ENCODE data around the gene CHRD.

CHRD gene

DNA sequence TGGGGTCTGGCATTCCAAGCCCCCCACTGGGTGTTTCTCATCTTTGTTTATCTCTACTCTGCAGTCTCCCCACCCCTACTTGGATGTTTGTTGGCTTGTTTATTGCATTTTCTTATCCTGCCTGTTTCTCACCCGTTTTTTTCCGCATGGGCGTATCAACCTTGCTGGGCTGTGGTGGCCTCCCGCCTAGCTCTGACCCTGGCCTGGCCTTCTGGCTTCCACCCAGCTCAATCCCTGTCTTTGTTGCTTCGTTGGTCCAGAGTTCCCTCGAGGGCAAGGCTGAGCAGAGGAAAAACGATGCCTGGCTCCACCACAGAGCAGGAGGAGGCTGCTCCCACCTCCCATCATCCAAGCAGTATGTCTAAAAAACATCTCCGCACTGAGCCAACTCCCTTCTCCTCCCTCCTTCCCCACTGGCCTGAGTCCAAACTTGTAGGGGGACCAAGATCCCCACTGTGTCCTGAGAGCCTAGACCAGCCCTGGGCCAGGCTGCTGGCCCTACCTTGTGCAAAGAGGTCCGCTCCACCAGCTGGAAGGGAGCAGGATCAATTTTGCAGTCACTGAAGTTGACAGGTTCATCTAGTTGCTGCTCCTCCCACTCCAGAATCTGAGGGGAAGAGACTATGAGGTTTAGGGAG is 28.2 kb upstream of the CHRD start:
- in situ Hi-C loops (cut with HindIII; ENCODE audit: low pct_unique_long_range_greater_than_20kb, low sequenced_read_pairs), result no loop called here
- DNase-seq (ENCODE audit: low read depth in 1 of 2, low spot score in 1 of 2), result no peak
- no peak for TF ChIP-seq JUND (IDR thresholded peaks at IDR 0.05; ENCODE audit: low read depth)

DNA sequence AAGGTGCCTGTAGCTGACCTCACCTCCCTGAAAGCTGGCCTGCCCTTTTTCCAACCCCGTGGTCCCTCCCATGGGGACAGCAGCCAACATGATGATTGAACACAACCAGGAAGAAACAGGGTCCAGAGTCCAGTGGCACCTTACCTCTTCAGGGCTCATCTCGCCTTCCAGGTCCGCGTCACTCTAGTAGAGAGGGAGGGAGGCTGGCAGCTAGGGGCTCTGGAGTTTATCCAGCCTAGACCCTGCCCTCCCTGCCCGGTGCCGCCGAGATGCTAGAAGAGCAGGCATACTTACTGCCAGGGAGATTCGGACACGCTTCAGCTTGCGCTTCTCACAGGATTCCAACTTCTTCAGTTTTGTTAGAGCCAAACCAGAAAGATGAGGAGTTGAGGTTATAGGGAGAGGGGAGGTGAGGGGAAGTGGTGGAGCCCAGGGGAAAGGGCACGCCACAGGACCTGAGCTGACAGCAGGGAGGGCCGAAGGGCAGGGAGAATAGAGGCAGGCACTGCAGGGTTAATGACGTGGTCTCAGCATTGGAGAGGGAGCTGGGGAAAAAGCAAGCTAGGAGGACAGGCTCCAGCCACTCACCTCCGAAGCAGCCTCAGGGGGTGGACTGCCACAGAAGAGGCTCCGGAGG is 27.6 kb upstream of the CHRD start:
- DNase-seq (ENCODE audit: low read depth in 1 of 2, low spot score in 1 of 2), result no peak
- in situ Hi-C loops (cut with HindIII; ENCODE audit: low pct_unique_long_range_greater_than_20kb, low sequenced_read_pairs), result no loop called here
- TF ChIP-seq JUND (IDR thresholded peaks at IDR 0.05; ENCODE audit: low read depth), result no peak

GRCh38 chr3:184352897-184353545 is 26.8 kb upstream of the CHRD start:
- no peak for TF ChIP-seq JUND (IDR thresholded peaks at IDR 0.05; ENCODE audit: low read depth)
- in situ Hi-C loops (cut with HindIII; ENCODE audit: low pct_unique_long_range_greater_than_20kb, low sequenced_read_pairs), result no loop called here
- DNase-seq (ENCODE audit: low read depth in 1 of 2, low spot score in 1 of 2), result no peak

GRCh38 chr3:184353546-184353941 is 26.3 kb upstream of the CHRD start:
- no peak for TF ChIP-seq JUND (IDR thresholded peaks at IDR 0.05; ENCODE audit: low read depth)
- in situ Hi-C loops (cut with HindIII; ENCODE audit: low pct_unique_long_range_greater_than_20kb, low sequenced_read_pairs), result no loop called here
- no peak for DNase-seq (ENCODE audit: low read depth in 1 of 2, low spot score in 1 of 2)

- in situ Hi-C loops (cut with HindIII; ENCODE audit: low pct_unique_long_range_greater_than_20kb, low sequenced_read_pairs), result no loop called here
- no peak for TF ChIP-seq JUND (IDR thresholded peaks at IDR 0.05; ENCODE audit: low read depth)
- DNase-seq (ENCODE audit: low read depth in 1 of 2, low spot score in 1 of 2), result peak; percentile 67 to 85
These were observed 25.6 kb upstream of the CHRD start for GRCh38 chr3:184354121-184354728.

GRCh38 chr3:184354754-184355153 is 25.1 kb upstream of the CHRD start:
- no peak for DNase-seq (ENCODE audit: low read depth in 1 of 2, low spot score in 1 of 2)
- in situ Hi-C loops (cut with HindIII; ENCODE audit: low pct_unique_long_range_greater_than_20kb, low sequenced_read_pairs), result no loop called here
- TF ChIP-seq JUND (IDR thresholded peaks at IDR 0.05; ENCODE audit: low read depth), result no peak

- in situ Hi-C loops (cut with HindIII; ENCODE audit: low pct_unique_long_range_greater_than_20kb, low sequenced_read_pairs), result no loop called here
- no peak for TF ChIP-seq JUND (IDR thresholded peaks at IDR 0.05; ENCODE audit: low read depth)
- no peak for DNase-seq (ENCODE audit: low read depth in 1 of 2, low spot score in 1 of 2)
These were observed 24.4 kb upstream of the CHRD start for GRCh38 chr3:184355261-184356040.

DNA sequence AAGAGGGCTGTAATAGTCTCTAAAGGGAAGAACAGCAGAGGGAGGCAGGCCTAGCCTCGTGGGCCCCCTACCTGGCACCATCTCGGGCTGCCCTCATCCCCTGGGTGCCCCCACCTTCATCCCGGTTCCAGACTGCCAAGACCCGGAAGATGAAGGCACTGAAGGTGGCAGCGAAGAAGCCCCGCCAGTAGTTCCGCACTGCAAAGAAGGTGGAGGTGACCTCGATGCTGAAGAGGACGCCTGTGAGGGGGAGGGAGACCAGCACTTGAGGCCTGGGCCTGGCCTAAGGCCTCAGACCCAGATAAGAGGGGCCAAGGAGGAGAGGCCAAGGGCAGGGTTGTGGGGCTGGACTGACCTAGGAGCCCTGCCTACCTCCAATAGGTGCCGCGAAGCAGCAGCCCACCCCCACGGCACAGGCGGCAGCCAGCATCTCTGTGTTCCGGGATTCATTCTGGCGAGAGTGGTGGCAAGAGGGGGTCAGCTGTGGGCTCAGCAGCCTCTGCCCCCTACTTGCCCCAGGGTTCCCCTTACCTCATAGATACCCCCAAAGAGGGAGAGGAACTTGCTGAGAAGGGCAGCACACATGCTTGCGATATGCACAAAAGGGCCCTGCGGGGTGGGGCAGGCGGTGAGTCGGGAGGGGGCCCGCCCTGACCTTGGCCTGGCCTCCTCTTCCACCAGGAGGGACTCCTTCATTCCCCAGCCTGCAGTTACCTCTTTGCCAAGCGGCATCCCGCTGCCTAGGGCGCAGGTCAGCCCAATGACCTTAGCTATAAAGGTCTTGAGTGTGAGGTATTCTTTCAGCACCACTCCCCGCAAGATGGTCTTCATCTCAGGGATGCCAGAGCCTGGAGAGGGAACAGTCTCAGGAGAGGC is 22.4 kb upstream of the CHRD start:
- TF ChIP-seq JUND (IDR thresholded peaks at IDR 0.05; ENCODE audit: low read depth), result no peak
- no peak for DNase-seq (ENCODE audit: low read depth in 1 of 2, low spot score in 1 of 2)
- in situ Hi-C loops (cut with HindIII; ENCODE audit: low pct_unique_long_range_greater_than_20kb, low sequenced_read_pairs), result no loop called here

DNA sequence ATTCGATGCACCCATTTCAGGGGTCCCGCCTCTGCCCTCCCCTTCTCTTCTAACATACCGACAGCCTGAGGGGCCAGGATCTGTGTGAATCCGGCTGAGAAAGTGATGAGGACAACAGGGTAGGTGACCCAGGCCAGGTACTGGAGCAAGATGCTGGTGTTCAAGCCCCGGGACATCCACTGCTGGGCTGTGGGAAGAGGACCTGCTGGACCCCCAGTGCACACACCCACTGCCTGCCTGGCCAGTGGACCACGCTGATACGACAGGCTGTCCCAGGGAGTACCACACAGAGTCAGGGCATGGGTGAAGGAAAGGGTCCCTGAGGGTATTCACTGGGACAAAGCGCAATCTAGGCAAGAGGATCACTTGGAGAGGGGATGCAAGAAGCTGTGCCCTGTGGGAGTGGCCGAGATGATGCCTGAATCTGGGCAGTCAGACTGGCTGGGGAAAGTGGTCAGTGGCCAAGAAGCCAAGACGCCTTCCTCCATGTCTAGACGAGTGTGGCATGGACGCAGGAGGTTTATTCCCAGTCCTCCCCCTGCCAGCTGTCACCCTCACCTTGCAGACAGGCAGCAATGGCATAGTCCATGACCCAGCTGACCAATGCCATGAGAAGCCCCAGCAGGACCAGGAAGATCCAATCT is 21.6 kb upstream of the CHRD start:
- DNase-seq (ENCODE audit: low read depth in 1 of 2, low spot score in 1 of 2), result no peak
- in situ Hi-C loops (cut with HindIII; ENCODE audit: low pct_unique_long_range_greater_than_20kb, low sequenced_read_pairs), result no loop called here
- no peak for TF ChIP-seq JUND (IDR thresholded peaks at IDR 0.05; ENCODE audit: low read depth)

GRCh38 chr3:184358921-184359350 is 20.9 kb upstream of the CHRD start:
- in situ Hi-C loops (cut with HindIII; ENCODE audit: low pct_unique_long_range_greater_than_20kb, low sequenced_read_pairs), result no loop called here
- DNase-seq (ENCODE audit: low read depth in 1 of 2, low spot score in 1 of 2), result no peak
- no peak for TF ChIP-seq JUND (IDR thresholded peaks at IDR 0.05; ENCODE audit: low read depth)

DNA sequence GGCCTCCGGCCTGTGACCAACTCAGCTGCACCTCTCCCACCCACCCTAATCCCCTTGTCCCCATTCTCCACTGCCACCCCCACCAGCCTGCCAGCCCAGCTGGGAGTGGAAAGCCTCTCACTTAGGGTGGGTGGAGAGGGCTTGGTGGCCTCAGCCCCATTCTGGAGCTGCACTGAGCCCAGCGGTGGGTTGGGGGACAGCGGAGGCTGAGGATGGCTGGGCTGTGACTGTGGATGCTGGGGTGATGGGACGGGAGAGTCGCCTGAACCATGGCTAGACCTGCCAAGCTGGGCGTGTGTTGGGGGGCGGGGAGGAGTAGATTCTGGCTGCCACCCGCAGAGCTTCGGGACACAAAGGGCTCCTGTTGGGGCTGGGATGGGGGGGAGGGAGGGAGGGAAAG is 20.2 kb upstream of the CHRD start:
- no peak for DNase-seq (ENCODE audit: low read depth in 1 of 2, low spot score in 1 of 2)
- TF ChIP-seq JUND (IDR thresholded peaks at IDR 0.05; ENCODE audit: low read depth), result no peak
- in situ Hi-C loops (cut with HindIII; ENCODE audit: low pct_unique_long_range_greater_than_20kb, low sequenced_read_pairs), result no loop called here

Data from T47D (cell line).